ENCODE results near the gene DAZAP1. TPM values are rescaled to one million over a fixed set of nuclear protein-coding genes. Genes with fewer than 3 reads are reported as not detected.

Gene DAZAP1
- total and polyA plus RNA-seq, 4 donors: 5.4 to 45.0 (median 29.7) TPM

- 4% methylated on average over 22 of the region's 22 CpGs for WGBS
- no peak overlapping the region for H3K9ac ChIP-seq (ENCODE audit: low read depth in 1 of 2, low read length in 2 of 2)
- no peak for DNase-seq (ENCODE audit: low spot score)
These were observed 47.6 kb downstream of the DAZAP1 start for GRCh38 chr19:1455002-1455335.

More at GRCh38 chr19:1455002-1455335, 47.6 kb downstream of the DAZAP1 start:
- H3K4me1 ChIP-seq (ENCODE audit: control insufficient read depth in 4 of 4, insufficient read depth in 4 of 4, low read length in 3 of 4): peaks cover 0 to 23% (median 2%) of the 10 kb centered on the region in 4 donors
- H3K27me3 ChIP-seq (ENCODE audit: control insufficient read depth in 4 of 4, insufficient read depth in 4 of 4, low read length in 3 of 4): peaks cover 10 to 26% (median 14%) of the 10 kb centered on the region in 4 donors
- no peak overlapping the region for H3K4me3 ChIP-seq (ENCODE audit: low read depth in 1 of 3, low read length in 3 of 3)
- peaks cover 0 to 1% (median 0%) of the 10 kb centered on the region in 4 donors for H3K36me3 ChIP-seq (ENCODE audit: control insufficient read depth in 4 of 4, insufficient read depth in 3 of 4, low read depth in 1 of 4, low read length in 3 of 4)
- no peak for TF ChIP-seq FOXA1 (IDR thresholded peaks at IDR 0.05)
- no peak for TF ChIP-seq TAF1 (conservative IDR thresholded peaks at IDR 0.05)
- no peak for TF ChIP-seq ATF3 (IDR thresholded peaks at IDR 0.05)
- no peak for TF ChIP-seq YY1 (IDR thresholded peaks at IDR 0.05)
- no peak for TF ChIP-seq GABPA (IDR thresholded peaks at IDR 0.05 in 1 of 2, conservative IDR thresholded peaks at IDR 0.05 in 1 of 2)
- no peak for TF ChIP-seq MAX (IDR thresholded peaks at IDR 0.05)
- TF ChIP-seq SP1 (IDR thresholded peaks at IDR 0.05): no peak
- TF ChIP-seq RAD21 (IDR thresholded peaks at IDR 0.05): no peak
- no peak for TF ChIP-seq REST (IDR thresholded peaks at IDR 0.05)
- no peak for TF ChIP-seq CTCF (IDR thresholded peaks at IDR 0.05; ENCODE audit: low read depth, low read length, missing input control)
- TF ChIP-seq, protein P1, sequence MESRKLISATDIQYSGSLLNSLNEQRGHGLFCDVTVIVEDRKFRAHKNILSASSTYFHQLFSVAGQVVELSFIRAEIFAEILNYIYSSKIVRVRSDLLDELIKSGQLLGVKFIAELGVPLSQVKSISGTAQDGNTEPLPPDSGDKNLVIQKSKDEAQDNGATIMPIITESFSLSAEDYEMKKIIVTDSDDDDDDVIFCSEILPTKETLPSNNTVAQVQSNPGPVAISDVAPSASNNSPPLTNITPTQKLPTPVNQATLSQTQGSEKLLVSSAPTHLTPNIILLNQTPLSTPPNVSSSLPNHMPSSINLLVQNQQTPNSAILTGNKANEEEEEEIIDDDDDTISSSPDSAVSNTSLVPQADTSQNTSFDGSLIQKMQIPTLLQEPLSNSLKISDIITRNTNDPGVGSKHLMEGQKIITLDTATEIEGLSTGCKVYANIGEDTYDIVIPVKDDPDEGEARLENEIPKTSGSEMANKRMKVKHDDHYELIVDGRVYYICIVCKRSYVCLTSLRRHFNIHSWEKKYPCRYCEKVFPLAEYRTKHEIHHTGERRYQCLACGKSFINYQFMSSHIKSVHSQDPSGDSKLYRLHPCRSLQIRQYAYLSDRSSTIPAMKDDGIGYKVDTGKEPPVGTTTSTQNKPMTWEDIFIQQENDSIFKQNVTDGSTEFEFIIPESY (IDR thresholded peaks at IDR 0.05): no peak
- no peak for TF ChIP-seq RXRA (IDR thresholded peaks at IDR 0.05)
- TF ChIP-seq FOXA2 (IDR thresholded peaks at IDR 0.05): no peak
- no peak for TF ChIP-seq JUND (IDR thresholded peaks at IDR 0.05)
- no peak for TF ChIP-seq NR2F2 (IDR thresholded peaks at IDR 0.05)
- TF ChIP-seq EGR1 (IDR thresholded peaks at IDR 0.05; ENCODE audit: low read depth in 2 of 2): no peak
- no peaks in the 10 kb centered on the region for H3K9me3 ChIP-seq (ENCODE audit: control insufficient read depth in 4 of 4, low read length in 3 of 4)
- H3K27ac ChIP-seq (ENCODE audit: low read depth in 1 of 2, low read length in 2 of 2): no peak overlapping the region
